Activated gamma-delta T cell (primary cell): ENCODE results near the gene HOXD9.

Source experiments
- DNase-seq: peaks from one replicate; lab custom pipeline; 2025; lab: John Stamatoyannopoulos, UW

Gene HOXD9

GRCh38 chr2:176110415-176111308 lies 11.9 kb upstream of the HOXD9 start:
- no peak for DNase-seq

- no peak for DNase-seq
Observed at GRCh38 chr2:176111309-176111663, 11.2 kb upstream of the HOXD9 start.

- DNase-seq = no peak
Observed at GRCh38 chr2:176111846-176112374, 10.6 kb upstream of the HOXD9 start.

GRCh38 chr2:176112375-176113302 lies 9.9 kb upstream of the HOXD9 start:
- no peak for DNase-seq

- no peak for DNase-seq
Observed at GRCh38 chr2:176114120-176114929, 8.2 kb upstream of the HOXD9 start.

- no peak for DNase-seq
Observed at GRCh38 chr2:176114930-176115625, 7.4 kb upstream of the HOXD9 start.

- DNase-seq = no peak
Observed at GRCh38 chr2:176115883-176116813, 6.4 kb upstream of the HOXD9 start, which contains the start of gene HOXD10. TSS of gene HOXD10 (plus strand) at chr2:176116778. CDS start at chr2:176116834, 56 bp downstream.

GRCh38 chr2:176117162-176117822 lies 5.2 kb upstream of the HOXD9 start:
- DNase-seq = no peak

- no peak for DNase-seq
Observed at GRCh38 chr2:176117823-176118371, 4.6 kb upstream of the HOXD9 start.

- no peak for DNase-seq
Observed at GRCh38 chr2:176118601-176119339, 3.7 kb upstream of the HOXD9 start.

GRCh38 chr2:176120364-176121189 lies 1.9 kb upstream of the HOXD9 start:
- DNase-seq = no peak

GRCh38 chr2:176121190-176122051 lies 1.1 kb upstream of the HOXD9 start:
- DNase-seq = no peak

GRCh38 chr2:176122052-176122682 lies 352 bp upstream of the HOXD9 start:
- DNase-seq = no peak

GRCh38 chr2:176123411-176124109 lies 1.0 kb downstream of the HOXD9 start:
- DNase-seq = no peak
